Activated CD8-positive, alpha-beta memory T cell treated with anti-CD3 and anti-CD28 coated beads for 24 hours (primary cell): ENCODE data around the gene PROC.

Experiments
- DNase-seq: peaks from one replicate; pipeline ENCODE4 v3.0.0-alpha.2; 2020

PROC gene

GRCh38 chr2:127463155-127463991 is 45.1 kb downstream of the PROC start:
- DNase-seq = no peak

GRCh38 chr2:127464470-127465257 is 46.4 kb downstream of the PROC start:
- DNase-seq = no peak

GRCh38 chr2:127465258-127465657 is 47.0 kb downstream of the PROC start:
- no peak for DNase-seq

- DNase-seq = no peak
Observed at GRCh38 chr2:127469051-127469450, 50.8 kb downstream of the PROC start.

GRCh38 chr2:127469974-127470373 is 51.7 kb downstream of the PROC start:
- DNase-seq = no peak

- no peak for DNase-seq
Observed at GRCh38 chr2:127471286-127471988, 53.2 kb downstream of the PROC start.

- no peak for DNase-seq
Observed at GRCh38 chr2:127472268-127472667, 54.0 kb downstream of the PROC start.

- no peak for DNase-seq
Observed at GRCh38 chr2:127475788-127476187, 57.6 kb downstream of the PROC start.
